Cardiac muscle cell (in vitro differentiated cells and primary cell): ENCODE measurements around the gene FAT3. TPM values are rescaled to one million over a fixed set of nuclear protein-coding genes. Genes with fewer than 3 reads are reported as not detected.

ENCODE experiments used
- DNase-seq, 2 donors: peaks; one replicate each; pipeline versions ENCODE4 v3.0.0 to v3.0.0-alpha.2; 2010 to 2017; ENCODE audit warnings: low read depth in 1 of 2, low spot score in 1 of 2
- H3K27ac ChIP-seq: fragments of 200-600 bp; sonication (generic); 2 replicates; pipeline ENCODE4 v1.5.1; 2016
- H3K27me3 ChIP-seq: fragments of 200-600 bp; sonication (generic); 2 replicates; pipeline ENCODE4 v1.6.0; 2016; ENCODE audit warnings: control low read depth
- H3K36me3 ChIP-seq: fragments of 200-600 bp; sonication (generic); 2 replicates; pipeline ENCODE4 v1.5.1; 2016; ENCODE audit warnings: control low read depth
- H3K4me1 ChIP-seq: fragments of 200-600 bp; sonication (generic); 2 replicates; pipeline ENCODE4 v1.8.1; 2017; ENCODE audit warnings: low read depth, mild to moderate bottlenecking, mixed run types
- H3K4me3 ChIP-seq: fragments of 200-600 bp; sonication (generic); 2 replicates; pipeline ENCODE4 v1.5.1; 2016; ENCODE audit warnings: mild to moderate bottlenecking
- H3K9me3 ChIP-seq: fragments of 200-600 bp; sonication (generic); 2 replicates; pipeline ENCODE4 v1.5.1; 2017; ENCODE audit warnings: low read depth, mild to moderate bottlenecking, control low read depth
- polyA plus RNA-seq: library from polyadenylated mRNA; unstranded; fragments of >200 nt; fragmentation: Nextera tagmentation; extraction: Ambion mirVana; gene quantifications from 2 replicates; pipeline ENCODE4 v1.2.1, GENCODE V29; 2016
- total RNA-seq: library from RNA; depleted of rRNA; stranded (reverse); fragments of >200 nt; gene quantifications from 2 replicates; pipeline ENCODE4 v1.2.3, GENCODE V29; 2016
- TF ChIP-seq, protein P1 (sequence below): IDR thresholded peaks from 2 replicates; pipeline ENCODE4 v1.5.1; 2012; ENCODE audit warnings: low read depth, mild to moderate bottlenecking, low read length

The FAT3 gene
- total and polyA plus RNA-seq, 2 experiments from 2014 or later, result 1.1 to 3.5 TPM

DNA sequence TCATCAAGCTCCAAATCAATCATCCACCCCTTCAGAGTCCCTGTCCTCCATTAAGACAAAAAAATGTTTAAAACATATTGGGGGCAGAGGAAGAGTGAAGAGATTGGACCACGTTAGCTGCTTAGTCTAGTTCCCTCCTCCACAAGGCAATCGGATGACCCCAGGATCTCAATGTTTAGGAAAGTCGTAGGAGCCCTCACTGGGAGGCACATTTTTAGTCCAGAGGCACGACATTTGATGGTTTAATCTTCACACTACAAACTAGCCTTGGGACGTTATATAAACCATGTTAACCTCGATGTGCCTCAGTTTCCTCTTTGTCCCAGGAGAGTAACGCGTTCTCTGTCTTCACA is 588 bp upstream of the FAT3 start:
- Histone ChIP-seq H3K36me3 (no peaks in the 10 kb centered on the region), H3K4me1 (peaks cover 3% of the 10 kb centered on the region), H3K9me3 (no peaks in the 10 kb centered on the region), H3K27me3 (peaks cover 48% of the 10 kb centered on the region), H3K27ac (no peak overlapping the region), H3K4me3 (peak overlapping the region; percentile 56)
- TF ChIP-seq, protein P1, sequence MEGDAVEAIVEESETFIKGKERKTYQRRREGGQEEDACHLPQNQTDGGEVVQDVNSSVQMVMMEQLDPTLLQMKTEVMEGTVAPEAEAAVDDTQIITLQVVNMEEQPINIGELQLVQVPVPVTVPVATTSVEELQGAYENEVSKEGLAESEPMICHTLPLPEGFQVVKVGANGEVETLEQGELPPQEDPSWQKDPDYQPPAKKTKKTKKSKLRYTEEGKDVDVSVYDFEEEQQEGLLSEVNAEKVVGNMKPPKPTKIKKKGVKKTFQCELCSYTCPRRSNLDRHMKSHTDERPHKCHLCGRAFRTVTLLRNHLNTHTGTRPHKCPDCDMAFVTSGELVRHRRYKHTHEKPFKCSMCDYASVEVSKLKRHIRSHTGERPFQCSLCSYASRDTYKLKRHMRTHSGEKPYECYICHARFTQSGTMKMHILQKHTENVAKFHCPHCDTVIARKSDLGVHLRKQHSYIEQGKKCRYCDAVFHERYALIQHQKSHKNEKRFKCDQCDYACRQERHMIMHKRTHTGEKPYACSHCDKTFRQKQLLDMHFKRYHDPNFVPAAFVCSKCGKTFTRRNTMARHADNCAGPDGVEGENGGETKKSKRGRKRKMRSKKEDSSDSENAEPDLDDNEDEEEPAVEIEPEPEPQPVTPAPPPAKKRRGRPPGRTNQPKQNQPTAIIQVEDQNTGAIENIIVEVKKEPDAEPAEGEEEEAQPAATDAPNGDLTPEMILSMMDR, result no peak
- DNase-seq, result no peak

DNA sequence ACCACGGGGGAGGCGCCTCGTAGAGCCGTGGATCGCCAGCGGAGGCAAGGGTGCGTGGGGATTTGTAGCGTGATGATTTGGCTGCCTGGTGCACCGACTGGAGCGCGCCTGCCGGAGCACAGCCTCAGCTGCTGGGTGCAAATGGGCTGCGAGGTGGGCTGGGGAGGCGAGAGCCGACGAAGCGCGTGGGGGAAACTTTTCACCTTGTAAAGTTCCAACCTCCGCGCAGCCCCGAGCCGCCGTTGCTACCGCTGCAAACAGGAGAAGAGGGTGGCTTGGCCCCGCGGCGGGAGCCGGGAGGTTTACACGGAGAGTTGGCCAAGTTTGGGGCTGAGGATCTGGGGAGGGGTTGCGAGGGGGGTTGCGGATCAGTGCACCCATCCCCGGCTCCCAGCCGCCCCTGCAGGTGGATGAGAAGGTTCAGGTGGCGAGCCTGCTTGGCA is 528 bp downstream of the FAT3 start:
- Histone ChIP-seq H3K4me3 (peak overlapping the region; percentile 56), H3K4me1 (peaks cover 3% of the 10 kb centered on the region), H3K36me3 (no peaks in the 10 kb centered on the region), H3K27me3 (peaks cover 49% of the 10 kb centered on the region), H3K27ac (no peak overlapping the region), H3K9me3 (no peaks in the 10 kb centered on the region)
- TF ChIP-seq, protein P1, result no peak
- peak in 1 of 2 donors; percentile 51 for DNase-seq

DNA sequence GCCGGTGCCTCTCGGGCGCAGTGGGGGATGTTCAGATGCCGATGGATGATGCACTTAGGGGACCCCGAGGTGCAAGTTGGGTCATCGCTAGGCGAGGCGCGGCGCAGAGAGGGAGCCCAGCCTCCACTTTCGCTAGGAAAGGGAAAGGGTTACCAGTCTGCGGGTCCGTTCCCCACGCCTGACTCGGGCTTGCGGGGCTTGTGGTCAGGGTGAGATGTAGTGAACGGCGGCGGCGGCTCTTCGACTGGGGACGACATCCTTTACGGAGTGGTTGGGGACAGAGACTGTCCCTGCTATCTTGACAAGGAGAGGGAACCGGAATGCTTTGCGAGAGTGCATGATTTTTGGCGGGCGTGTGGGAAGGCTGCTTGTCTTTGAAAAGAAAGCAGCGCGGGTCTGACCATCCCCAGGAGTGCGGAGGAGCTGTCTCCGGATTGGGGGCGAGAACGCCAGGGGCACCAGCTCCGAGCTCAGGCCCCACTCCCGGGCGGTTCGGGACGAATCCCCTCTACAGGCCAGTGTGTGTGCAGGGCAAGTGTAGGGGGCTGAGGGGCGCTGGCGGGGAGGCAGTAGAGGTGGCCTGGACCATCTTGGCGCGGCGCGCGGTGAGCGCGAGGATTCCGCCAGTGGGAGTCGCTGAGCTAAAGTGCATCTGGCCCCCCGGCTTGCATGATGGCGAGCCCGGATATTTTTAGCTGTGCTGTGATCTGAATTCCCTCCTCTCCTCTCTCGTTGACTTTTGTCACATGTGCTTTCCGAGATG is 1.1 kb downstream of the FAT3 start:
- H3K27me3 ChIP-seq, result peaks cover 49% of the 10 kb centered on the region
- peak; percentile 13 to 50 for DNase-seq
- no peaks in the 10 kb centered on the region for H3K36me3 ChIP-seq
- TF ChIP-seq, protein P1, result no peak
- peaks cover 3% of the 10 kb centered on the region for H3K4me1 ChIP-seq
- H3K9me3 ChIP-seq, result no peaks in the 10 kb centered on the region
- no peak overlapping the region for H3K27ac ChIP-seq
- H3K4me3 ChIP-seq, result peak overlapping the region; percentile 56

DNA sequence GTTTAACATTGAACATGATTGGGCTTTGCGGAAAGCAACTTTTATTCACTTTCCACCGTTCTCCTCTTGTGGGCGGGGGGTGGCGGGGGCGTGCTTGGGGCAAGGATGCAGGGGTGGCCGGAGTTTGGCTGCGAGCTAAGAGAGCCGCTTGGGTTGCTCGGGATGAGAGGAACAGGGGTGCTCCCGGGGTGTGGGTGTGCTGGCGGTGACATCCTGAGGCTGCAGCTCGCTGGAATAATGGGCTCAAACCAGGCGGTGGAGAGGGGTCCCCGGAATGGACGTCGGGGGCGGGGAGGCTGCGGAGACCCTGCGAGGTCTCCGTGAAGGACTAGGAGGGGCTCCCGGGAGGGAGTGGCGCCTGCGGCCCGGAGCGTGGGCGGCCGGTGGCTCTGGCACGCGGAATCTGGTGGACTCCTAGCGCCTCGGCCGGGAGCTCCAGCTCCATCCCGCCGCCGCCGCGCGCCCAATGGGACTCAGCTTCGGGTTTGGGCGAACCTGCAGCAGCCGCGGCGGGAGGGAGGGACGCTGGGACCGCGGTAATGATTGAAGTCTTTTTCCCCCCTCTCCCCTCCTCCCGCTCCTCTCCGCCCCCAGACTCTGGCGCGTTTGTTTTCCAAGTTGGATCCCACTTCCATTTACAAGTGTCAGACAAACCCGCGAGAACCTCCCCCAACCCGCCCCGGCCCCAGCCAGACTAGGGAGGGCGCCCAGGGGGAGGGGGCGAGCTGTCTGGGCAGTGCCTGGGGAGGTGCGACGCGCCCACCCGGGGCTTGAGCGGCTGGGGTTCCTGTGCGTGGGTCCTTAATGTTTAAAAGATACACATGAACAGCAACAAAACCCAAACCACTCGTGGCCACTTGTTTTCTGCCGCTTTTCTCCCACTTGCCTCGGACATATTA is 2.0 kb downstream of the FAT3 start:
- peak in 1 of 2 donors; percentile 62 for DNase-seq
- no peaks in the 10 kb centered on the region for H3K9me3 ChIP-seq
- peaks cover 3% of the 10 kb centered on the region for H3K4me1 ChIP-seq
- no peak overlapping the region for H3K27ac ChIP-seq
- TF ChIP-seq, protein P1, result no peak
- peaks cover 49% of the 10 kb centered on the region for H3K27me3 ChIP-seq
- H3K4me3 ChIP-seq, result peak overlapping the region; percentile 56
- H3K36me3 ChIP-seq, result no peaks in the 10 kb centered on the region

DNA sequence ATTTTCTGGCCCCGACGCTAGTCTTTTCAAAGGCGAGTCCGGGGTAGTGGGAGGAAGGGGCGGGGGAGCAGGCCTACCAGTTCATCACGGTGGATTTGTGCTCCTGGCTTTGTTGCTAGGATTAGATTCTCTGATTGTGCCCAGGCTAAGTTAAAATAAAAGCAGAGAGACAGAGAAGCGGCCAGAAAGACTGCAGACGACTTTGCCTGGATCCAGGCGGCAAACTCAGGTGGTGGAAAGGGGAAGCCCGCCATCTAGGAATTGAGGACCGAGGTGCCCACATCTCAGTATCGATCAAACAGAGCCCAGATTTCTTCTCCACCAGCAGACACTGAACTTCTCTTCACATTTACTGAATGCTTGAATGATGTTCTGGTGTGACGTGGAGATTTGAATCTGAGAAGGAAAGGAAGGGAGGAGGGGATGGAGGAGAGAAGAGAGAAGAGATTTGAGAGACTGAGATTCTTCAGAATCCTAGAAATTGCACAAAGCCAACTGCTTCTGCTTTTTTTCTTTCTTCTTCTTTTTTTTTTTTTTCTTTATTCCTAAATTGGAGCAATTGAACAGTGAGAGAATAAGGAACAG is 2.7 kb downstream of the FAT3 start:
- DNase-seq, result no peak
- no peaks in the 10 kb centered on the region for H3K36me3 ChIP-seq
- H3K9me3 ChIP-seq, result no peaks in the 10 kb centered on the region
- TF ChIP-seq, protein P1, result no peak
- H3K27me3 ChIP-seq, result peaks cover 47% of the 10 kb centered on the region
- peak overlapping the region; percentile 56 for H3K4me3 ChIP-seq
- H3K27ac ChIP-seq, result no peak overlapping the region
- peaks cover 3% of the 10 kb centered on the region for H3K4me1 ChIP-seq
